Activated naive CD4-positive, alpha-beta T cell treated with anti-CD3 and anti-CD28 coated beads, Interleukin-2, amount 50 U/mL, for 24 hours (primary cell): ENCODE measurements around the gene RPS21.
"Not testable (repeated sequence)": the region's sequence is repeated elsewhere in the genome, so short reads cannot be mapped to it uniquely, and the experiment has no call there.

Experiments used
- H3K27ac Mint-ChIP-seq: one replicate; pipeline ENCODE4 v1.8.0; 2021; ENCODE audit warnings: mild to moderate bottlenecking, mixed read lengths
- H3K27me3 Mint-ChIP-seq: one replicate; pipeline ENCODE4 v1.8.0; 2021; ENCODE audit warnings: mixed read lengths
- H3K36me3 Mint-ChIP-seq: one replicate; pipeline ENCODE4 v1.8.0; 2021; ENCODE audit warnings: mixed read lengths
- H3K4me1 Mint-ChIP-seq: one replicate; pipeline ENCODE4 v1.8.0; 2021; ENCODE audit warnings: mixed read lengths
- H3K4me3 Mint-ChIP-seq: one replicate; pipeline ENCODE4 v1.8.0; 2021; ENCODE audit warnings: mild to moderate bottlenecking, mixed read lengths
- H3K9me3 Mint-ChIP-seq: one replicate; pipeline ENCODE4 v1.8.0; 2021; ENCODE audit warnings: mixed read lengths

The RPS21 gene

GRCh38 chr20:62368392-62368975 is 18.4 kb upstream of the RPS21 start:
- H3K27ac Mint-ChIP-seq = no peak overlapping the region
- H3K36me3 Mint-ChIP-seq = no peaks in the 10 kb centered on the region
- H3K27me3 Mint-ChIP-seq = peaks cover 15% of the 10 kb centered on the region
- peak overlapping the region; percentile 52 for H3K4me3 Mint-ChIP-seq
- no peaks in the 10 kb centered on the region for H3K4me1 Mint-ChIP-seq
- H3K9me3 Mint-ChIP-seq = no peaks in the 10 kb centered on the region

- Mint-ChIP-seq H3K4me1 (no peaks in the 10 kb centered on the region), H3K36me3 (no peaks in the 10 kb centered on the region)
Observed at GRCh38 chr20:62368976-62369814, 17.7 kb upstream of the RPS21 start.

GRCh38 chr20:62369815-62370114 is 17.1 kb upstream of the RPS21 start:
- H3K9me3 Mint-ChIP-seq = no peaks in the 10 kb centered on the region
- H3K27ac Mint-ChIP-seq = no peak overlapping the region
- no peaks in the 10 kb centered on the region for H3K36me3 Mint-ChIP-seq
- H3K4me3 Mint-ChIP-seq = no peak overlapping the region
- H3K4me1 Mint-ChIP-seq = no peaks in the 10 kb centered on the region
- H3K27me3 Mint-ChIP-seq = peaks cover 12% of the 10 kb centered on the region

More at GRCh38 chr20:62368976-62369814, 17.7 kb upstream of the RPS21 start:
- Mint-ChIP-seq H3K4me3 (peak overlapping the region; percentile 17), H3K9me3 (no peaks in the 10 kb centered on the region), H3K27me3 (peaks cover 12% of the 10 kb centered on the region), H3K27ac (no peak overlapping the region)

GRCh38 chr20:62370115-62370806 is 16.6 kb upstream of the RPS21 start:
- Mint-ChIP-seq H3K27me3 (peaks cover 8% of the 10 kb centered on the region), H3K36me3 (no peaks in the 10 kb centered on the region), H3K4me3 (no peak overlapping the region), H3K4me1 (no peaks in the 10 kb centered on the region), H3K27ac (no peak overlapping the region), H3K9me3 (no peaks in the 10 kb centered on the region)

- Mint-ChIP-seq H3K9me3 (no peaks in the 10 kb centered on the region), H3K36me3 (no peaks in the 10 kb centered on the region), H3K27ac (no peak overlapping the region), H3K4me3 (no peak overlapping the region), H3K4me1 (no peaks in the 10 kb centered on the region), H3K27me3 (peaks cover 6% of the 10 kb centered on the region)
Observed at GRCh38 chr20:62370807-62371587, 15.9 kb upstream of the RPS21 start.

GRCh38 chr20:62371588-62372041 is 15.3 kb upstream of the RPS21 start:
- H3K27ac Mint-ChIP-seq = no peak overlapping the region
- no peaks in the 10 kb centered on the region for H3K36me3 Mint-ChIP-seq
- H3K4me1 Mint-ChIP-seq = no peaks in the 10 kb centered on the region
- H3K4me3 Mint-ChIP-seq = no peak overlapping the region
- no peaks in the 10 kb centered on the region for H3K9me3 Mint-ChIP-seq
- peaks cover 6% of the 10 kb centered on the region for H3K27me3 Mint-ChIP-seq

- H3K4me3 Mint-ChIP-seq = no peak overlapping the region
- H3K36me3 Mint-ChIP-seq = no peaks in the 10 kb centered on the region
- H3K27ac Mint-ChIP-seq = no peak overlapping the region
- H3K27me3 Mint-ChIP-seq = peaks cover 6% of the 10 kb centered on the region
- no peaks in the 10 kb centered on the region for H3K4me1 Mint-ChIP-seq
- no peaks in the 10 kb centered on the region for H3K9me3 Mint-ChIP-seq
Observed at GRCh38 chr20:62372042-62372993, 14.6 kb upstream of the RPS21 start.

- not testable (repeated sequence) for H3K27me3 Mint-ChIP-seq, H3K9me3 Mint-ChIP-seq, H3K36me3 Mint-ChIP-seq, H3K4me3 Mint-ChIP-seq, H3K27ac Mint-ChIP-seq, H3K4me1 Mint-ChIP-seq
Observed at GRCh38 chr20:62373631-62374179, 13.2 kb upstream of the RPS21 start.

- Mint-ChIP-seq H3K27ac (no peak overlapping the region), H3K9me3 (no peaks in the 10 kb centered on the region), H3K4me1 (no peaks in the 10 kb centered on the region), H3K36me3 (no peaks in the 10 kb centered on the region), H3K27me3 (no peaks in the 10 kb centered on the region), H3K4me3 (no peak overlapping the region)
Observed at GRCh38 chr20:62374331-62375152, 12.4 kb upstream of the RPS21 start.

- Mint-ChIP-seq H3K4me3 (no peak overlapping the region), H3K9me3 (no peaks in the 10 kb centered on the region), H3K27me3 (no peaks in the 10 kb centered on the region), H3K27ac (no peak overlapping the region), H3K36me3 (no peaks in the 10 kb centered on the region), H3K4me1 (no peaks in the 10 kb centered on the region)
Observed at GRCh38 chr20:62376112-62377063, 10.5 kb upstream of the RPS21 start.

- H3K4me3 Mint-ChIP-seq = no peak overlapping the region
- H3K36me3 Mint-ChIP-seq = peaks cover 4% of the 10 kb centered on the region
- H3K27ac Mint-ChIP-seq = no peak overlapping the region
- peaks cover 5% of the 10 kb centered on the region for H3K9me3 Mint-ChIP-seq
- no peaks in the 10 kb centered on the region for H3K27me3 Mint-ChIP-seq
- peaks cover 4% of the 10 kb centered on the region for H3K4me1 Mint-ChIP-seq
Observed at GRCh38 chr20:62377064-62377461, 9.8 kb upstream of the RPS21 start.

GRCh38 chr20:62377615-62378178 is 9.2 kb upstream of the RPS21 start:
- peaks cover 6% of the 10 kb centered on the region for H3K9me3 Mint-ChIP-seq
- H3K36me3 Mint-ChIP-seq = peaks cover 6% of the 10 kb centered on the region
- H3K27ac Mint-ChIP-seq = no peak overlapping the region
- H3K4me3 Mint-ChIP-seq = no peak overlapping the region
- H3K4me1 Mint-ChIP-seq = peaks cover 8% of the 10 kb centered on the region
- no peaks in the 10 kb centered on the region for H3K27me3 Mint-ChIP-seq

GRCh38 chr20:62378215-62378614 is 8.7 kb upstream of the RPS21 start:
- no peak overlapping the region for H3K27ac Mint-ChIP-seq
- H3K4me1 Mint-ChIP-seq = peaks cover 11% of the 10 kb centered on the region
- peaks cover 6% of the 10 kb centered on the region for H3K9me3 Mint-ChIP-seq
- no peak overlapping the region for H3K4me3 Mint-ChIP-seq
- H3K36me3 Mint-ChIP-seq = peaks cover 6% of the 10 kb centered on the region
- H3K27me3 Mint-ChIP-seq = no peaks in the 10 kb centered on the region
